ENCODE measurements around the gene SLC22A14.

- no peak for TF ChIP-seq ESRRA (CRISPR knock-in tag; IDR thresholded peaks at IDR 0.05; ENCODE audit: borderline replicate concordance)
- TF ChIP-seq USF1 (CRISPR knock-in tag; IDR thresholded peaks at IDR 0.05): no peak
- TF ChIP-seq ATF2 (CRISPR knock-in tag; IDR thresholded peaks at IDR 0.05; ENCODE audit: borderline replicate concordance, low read depth): no peak
- no peak for TF ChIP-seq CTCF (IDR thresholded peaks at IDR 0.05)
- no peak for TF ChIP-seq ARID4B (CRISPR knock-in tag; IDR thresholded peaks at IDR 0.05; ENCODE audit: borderline replicate concordance)
Measured at GRCh38 chr3:38250198-38250597, 31.9 kb upstream of the SLC22A14 start.
